IPS-18c (cell line): ENCODE data around the gene PRR14.

Experiments
- H3K4me3 ChIP-seq: 2 replicates; pipeline ENCODE4 v1.7.0; 2013; ENCODE audit warnings: low read depth, mild to moderate bottlenecking, low read length, moderate library complexity; ENCODE audit not compliant: insufficient read depth
- H3K9me3 ChIP-seq: one replicate; pipeline ENCODE4 v1.6.1; 2013; ENCODE audit warnings: mild to moderate bottlenecking, low read length, moderate library complexity; ENCODE audit not compliant: control insufficient read depth, insufficient read depth

Gene PRR14

GRCh38 chr16:30650369-30651123, at the start of gene PRR14:
Gene PRR14 (plus strand): TSS chr16:30650960. CDS start chr16:30651646, 686 bp downstream.
- peak within 1 kb of the TSS; percentile 66 for H3K4me3 ChIP-seq
- no peaks in the 10 kb centered on the region for H3K9me3 ChIP-seq

- H3K4me3 ChIP-seq = no peak overlapping the region
- H3K9me3 ChIP-seq = peaks cover 2% of the 10 kb centered on the region
Observed at GRCh38 chr16:30601966-30602365, 48.8 kb upstream of the PRR14 start.

GRCh38 chr16:30602616-30603277, 48.0 kb upstream of the PRR14 start:
- H3K4me3 ChIP-seq = no peak overlapping the region

GRCh38 chr16:30603945-30604315, 46.8 kb upstream of the PRR14 start:
- H3K9me3 ChIP-seq = peaks cover 2% of the 10 kb centered on the region
- no peak overlapping the region for H3K4me3 ChIP-seq

More at GRCh38 chr16:30602616-30603277, 48.0 kb upstream of the PRR14 start:
- H3K9me3 ChIP-seq = peaks cover 2% of the 10 kb centered on the region

GRCh38 chr16:30604316-30604947, 46.3 kb upstream of the PRR14 start:
- Histone ChIP-seq H3K9me3 (peaks cover 2% of the 10 kb centered on the region), H3K4me3 (no peak overlapping the region)

GRCh38 chr16:30605158-30605557, 45.6 kb upstream of the PRR14 start:
- Histone ChIP-seq H3K4me3 (no peak overlapping the region), H3K9me3 (peaks cover 1% of the 10 kb centered on the region)

GRCh38 chr16:30606004-30606403, 44.8 kb upstream of the PRR14 start:
- Histone ChIP-seq H3K9me3 (no peaks in the 10 kb centered on the region), H3K4me3 (no peak overlapping the region)

- H3K4me3 ChIP-seq = peak overlapping the region; percentile 96
Observed at GRCh38 chr16:30609002-30609925, 41.5 kb upstream of the PRR14 start.

GRCh38 chr16:30609926-30610839, 40.6 kb upstream of the PRR14 start, which contains the start of gene ZNF689:
Gene ZNF689 (minus strand): TSS chr16:30610389. CDS start chr16:30610041, 348 bp downstream.
- no peaks in the 10 kb centered on the region for H3K9me3 ChIP-seq

More at GRCh38 chr16:30609002-30609925, 41.5 kb upstream of the PRR14 start:
- no peaks in the 10 kb centered on the region for H3K9me3 ChIP-seq

GRCh38 chr16:30615358-30616091, 35.2 kb upstream of the PRR14 start:
- no peak overlapping the region for H3K4me3 ChIP-seq
- H3K9me3 ChIP-seq = no peaks in the 10 kb centered on the region

More at GRCh38 chr16:30609926-30610839, 40.6 kb upstream of the PRR14 start, which contains the start of gene ZNF689:
- H3K4me3 ChIP-seq = peak within 1 kb of the TSS; percentile 96

GRCh38 chr16:30619202-30619601, 31.6 kb upstream of the PRR14 start:
- Histone ChIP-seq H3K9me3 (peaks cover 3% of the 10 kb centered on the region), H3K4me3 (no peak overlapping the region)

- Histone ChIP-seq H3K9me3 (peaks cover 4% of the 10 kb centered on the region), H3K4me3 (no peak overlapping the region)
Observed at GRCh38 chr16:30619638-30620037, 31.1 kb upstream of the PRR14 start.

GRCh38 chr16:30620169-30620568, 30.6 kb upstream of the PRR14 start:
- Histone ChIP-seq H3K9me3 (peaks cover 4% of the 10 kb centered on the region), H3K4me3 (no peak overlapping the region)

GRCh38 chr16:30621765-30622164, 29.0 kb upstream of the PRR14 start:
- Histone ChIP-seq H3K4me3 (no peak overlapping the region), H3K9me3 (peaks cover 4% of the 10 kb centered on the region)

GRCh38 chr16:30622455-30623032, 28.2 kb upstream of the PRR14 start:
- H3K4me3 ChIP-seq = no peak overlapping the region
- peaks cover 4% of the 10 kb centered on the region for H3K9me3 ChIP-seq
